Renal cortex interstitium (tissue), 11 donors: ENCODE data around the gene LRRC43. TPM values are rescaled to one million over a fixed set of nuclear protein-coding genes. Genes with fewer than 3 reads are reported as not detected.

Experiments used
- DNase-seq, 11 donors: peaks; one replicate each; pipeline ENCODE4 v3.0.0-alpha.2; 2013; ENCODE audit warnings: low read depth in 9 of 11, low spot score in 4 of 11; ENCODE audit errors: extremely low read depth in 1 of 11
- polyA plus RNA-seq, 3 donors: library from polyadenylated mRNA; unstranded; fragments of 120-200 nt; gene quantifications; one replicate each; pipeline ENCODE4 v1.2.1, GENCODE V29; 2013; ENCODE audit not compliant: insufficient read length in 3 of 3

LRRC43 gene
- polyA plus RNA-seq, 3 donors, result 3.6 to 7.7 (median 5.4) TPM

DNA sequence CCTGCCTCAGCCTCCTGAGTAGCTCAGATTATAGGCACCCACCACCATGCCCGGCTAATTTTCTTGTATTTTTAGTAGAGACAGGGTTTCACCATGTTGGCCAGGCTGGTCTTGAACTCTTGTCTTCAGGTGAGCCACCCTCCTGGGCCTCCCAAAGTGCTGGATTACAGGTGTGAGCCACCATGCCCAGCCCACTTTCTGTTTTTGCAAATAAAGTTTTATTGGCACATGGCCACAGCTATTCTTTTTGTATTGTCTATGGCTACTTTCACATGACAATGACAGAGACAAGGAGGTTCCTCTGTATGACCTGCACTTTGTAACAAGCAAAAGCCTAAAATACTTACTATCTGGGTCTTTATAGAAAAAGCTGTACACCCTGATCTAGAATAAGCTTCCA, 62.6 kb downstream of the LRRC43 start:
- DNase-seq, result no peak

DNA sequence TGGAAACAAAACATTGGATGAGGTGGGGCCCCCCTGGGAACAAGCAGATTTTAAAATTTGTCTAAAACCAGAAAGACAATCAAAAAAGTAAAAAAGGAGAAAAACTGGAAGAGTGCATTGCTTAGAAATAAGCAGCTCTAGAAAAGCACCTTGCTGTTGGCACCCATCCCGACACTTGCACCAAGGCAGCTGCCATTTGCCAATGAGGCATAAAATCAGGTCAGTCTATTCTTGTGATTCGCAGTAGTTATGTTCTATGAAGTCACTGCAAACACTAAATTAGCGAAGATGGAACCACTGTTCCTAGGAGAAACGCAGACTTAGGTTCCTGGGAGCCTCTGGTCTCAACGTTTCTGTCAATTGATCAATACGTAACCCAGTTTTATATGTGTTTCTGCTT, 67.1 kb downstream of the LRRC43 start:
- no peak for DNase-seq

DNA sequence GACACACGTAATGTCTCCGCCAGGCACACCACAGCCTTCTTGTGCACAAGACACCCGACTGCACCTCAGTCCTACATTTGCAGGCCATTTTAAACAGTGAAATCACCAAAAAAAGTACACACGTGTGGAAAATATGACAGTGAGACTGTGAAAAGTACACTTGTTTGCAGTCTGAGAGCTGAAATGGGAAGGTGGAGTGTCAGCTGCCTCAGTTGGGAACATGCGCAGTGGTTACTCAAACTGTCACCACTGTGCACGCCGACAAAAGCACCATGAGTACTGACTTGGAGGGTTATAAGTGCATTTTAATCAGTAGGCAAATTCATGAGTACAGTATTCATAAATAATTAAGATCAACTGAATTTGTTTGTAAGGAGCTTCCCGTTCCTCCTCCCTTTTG, 67.6 kb downstream of the LRRC43 start:
- no peak for DNase-seq

Other genes with a start within 250 kb of the LRRC43 start
- 10 to 100 TPM; 37.5 to 41.7 (median 41.3) TPM for gene BCL7A, start 161.2 kb upstream of the LRRC43 start, polyA plus RNA-seq
- gene MLXIP, start 104.4 kb upstream of the LRRC43 start, polyA plus RNA-seq, result 10 to 100 TPM; 30.5 to 40.5 (median 35.0) TPM
- gene IL31, start 8.9 kb upstream of the LRRC43 start, polyA plus RNA-seq, result under 1 TPM in 1 of 3 donors, not detected in 2; 0.33 TPM
- 1 to 10 TPM; 4.1 to 5.2 (median 4.1) TPM for gene B3GNT4, start 20.6 kb downstream of the LRRC43 start, polyA plus RNA-seq
- 10 to 100 TPM; 67.7 to 84.9 (median 77.2) TPM for gene DIABLO, start 42.9 kb downstream of the LRRC43 start, polyA plus RNA-seq
- 10 to 100 TPM; 16.6 to 19.1 (median 18.2) TPM for gene VPS33A, start 83.4 kb downstream of the LRRC43 start, polyA plus RNA-seq
- 10 to 100 TPM; 37.4 to 42.7 (median 40.0) TPM for gene CLIP1, start 239.5 kb downstream of the LRRC43 start, polyA plus RNA-seq